ENCODE measurements around the gene DGCR8.

- TF ChIP-seq, protein P1, sequence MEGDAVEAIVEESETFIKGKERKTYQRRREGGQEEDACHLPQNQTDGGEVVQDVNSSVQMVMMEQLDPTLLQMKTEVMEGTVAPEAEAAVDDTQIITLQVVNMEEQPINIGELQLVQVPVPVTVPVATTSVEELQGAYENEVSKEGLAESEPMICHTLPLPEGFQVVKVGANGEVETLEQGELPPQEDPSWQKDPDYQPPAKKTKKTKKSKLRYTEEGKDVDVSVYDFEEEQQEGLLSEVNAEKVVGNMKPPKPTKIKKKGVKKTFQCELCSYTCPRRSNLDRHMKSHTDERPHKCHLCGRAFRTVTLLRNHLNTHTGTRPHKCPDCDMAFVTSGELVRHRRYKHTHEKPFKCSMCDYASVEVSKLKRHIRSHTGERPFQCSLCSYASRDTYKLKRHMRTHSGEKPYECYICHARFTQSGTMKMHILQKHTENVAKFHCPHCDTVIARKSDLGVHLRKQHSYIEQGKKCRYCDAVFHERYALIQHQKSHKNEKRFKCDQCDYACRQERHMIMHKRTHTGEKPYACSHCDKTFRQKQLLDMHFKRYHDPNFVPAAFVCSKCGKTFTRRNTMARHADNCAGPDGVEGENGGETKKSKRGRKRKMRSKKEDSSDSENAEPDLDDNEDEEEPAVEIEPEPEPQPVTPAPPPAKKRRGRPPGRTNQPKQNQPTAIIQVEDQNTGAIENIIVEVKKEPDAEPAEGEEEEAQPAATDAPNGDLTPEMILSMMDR (IDR thresholded peaks at IDR 0.05): no peak
- TF ChIP-seq POLR2A (IDR thresholded peaks at IDR 0.05): no peak
Observed at GRCh38 chr22:20101638-20102037, 21.6 kb downstream of the DGCR8 start.

Measured in uterus (tissue), 2 donors.